Endothelial cell of umbilical vein (primary cell): ENCODE results near the gene UGT1A7. TPM values are rescaled to one million over a fixed set of nuclear protein-coding genes. Genes with fewer than 3 reads are reported as not detected.

Experiments used
- BruUV-seq: library from RNA; stranded (reverse); fragments of 400-500 nt; replicated peaks from 2 replicates; lab custom pipeline; 2021; lab: Mats Ljungman, UMichigan
- CTCF ChIA-PET: fragments of 300-600, 350-600 bp; sonication (Branson Sonifier 250); formaldehyde crosslinking; loops from one replicate; lab custom pipeline; 2021; ENCODE audit warnings: antibody characterized with exemption, inconsistent platforms; lab: Charles Lee
- POLR2A ChIA-PET: fragments of 300-600, 350-600 bp; sonication (Branson Sonifier 250); formaldehyde crosslinking; loops from one replicate; lab custom pipeline; 2021; ENCODE audit warnings: antibody characterized with exemption, inconsistent platforms; lab: Charles Lee
- DNase-seq: peaks from one replicate; pipeline ENCODE4 v3.0.0-alpha.2; 2011; ENCODE audit warnings: low read depth, low spot score
- FAIRE-seq: peaks from 2 replicates; lab custom pipeline; 2011; peaks lifted over from hg19 to GRCh38; lab: Jason Lieb, UNC
- H2AFZ ChIP-seq: 2 replicates; pipeline ENCODE4 v1.6.0; 2012; ENCODE audit warnings: low read depth, low read length, control low read depth, inconsistent platforms
- H3K27ac ChIP-seq: 2 replicates; pipeline ENCODE4 v1.5.1; 2011; ENCODE audit warnings: low read depth, mild to moderate bottlenecking, control low read depth, low read length, moderate library complexity; ENCODE audit not compliant: insufficient read depth
- H3K27me3 ChIP-seq, 2 experiments: 2 replicates each; pipeline versions ENCODE4 v1.6.0 to v1.6.1; 2011; ENCODE audit warnings: low read length in 2 of 2, mixed read lengths in 1 of 2; ENCODE audit not compliant: control insufficient read depth in 2 of 2, insufficient read depth in 2 of 2
- H3K36me3 ChIP-seq, 2 experiments: 2 replicates in 1 of 2; 3 replicates in 1 of 2; pipeline ENCODE4 v1.5.1; 2011; ENCODE audit warnings: low read length in 2 of 2, mild to moderate bottlenecking in 1 of 2, moderate library complexity in 1 of 2; ENCODE audit not compliant: control insufficient read depth in 2 of 2, insufficient read depth in 2 of 2; ENCODE audit errors: extremely low read depth in 1 of 2
- H3K4me1 ChIP-seq: 3 replicates; pipeline ENCODE4 v1.5.1; 2011; ENCODE audit warnings: mild to moderate bottlenecking, low read length; ENCODE audit not compliant: control insufficient read depth, insufficient read depth; ENCODE audit errors: extremely low read depth
- H3K4me2 ChIP-seq: 2 replicates; pipeline ENCODE4 v1.6.1; 2011; ENCODE audit warnings: low read length, control low read depth, mixed read lengths; ENCODE audit not compliant: insufficient read depth
- H3K4me3 ChIP-seq, 3 experiments: fragments of 200-600 bp in 1 of 3; sonication (generic), shearing (Covaris generic) in 1 of 3; replicated peaks in 1 of 3; 2 replicates each; pipeline ENCODE4 v1.5.1; 2011 to 2016; ENCODE audit warnings: control low read depth in 3 of 3, low read length in 3 of 3, mild to moderate bottlenecking in 2 of 3, inconsistent platforms in 1 of 3, low read depth in 1 of 3, moderate library complexity in 1 of 3; ENCODE audit not compliant: insufficient read depth in 1 of 3
- H3K79me2 ChIP-seq: 2 replicates; pipeline ENCODE4 v1.6.0; 2012; ENCODE audit warnings: low read length, inconsistent platforms; ENCODE audit not compliant: control insufficient read depth, insufficient read depth
- H3K9ac ChIP-seq: replicated peaks from 2 replicates; pipeline ENCODE3; 2011; ENCODE audit warnings: low read length, control low read depth; ENCODE audit not compliant: insufficient read depth; ENCODE audit errors: extremely low read depth
- H3K9me1 ChIP-seq: replicated peaks from 3 replicates; pipeline ENCODE4 v1.6.0; 2011; ENCODE audit warnings: mild to moderate bottlenecking, low read length; ENCODE audit not compliant: control insufficient read depth, insufficient read depth; ENCODE audit errors: extremely low read depth
- H3K9me3 ChIP-seq: replicated peaks from 2 replicates; pipeline ENCODE4 v1.5.1; 2012; ENCODE audit warnings: low read length, inconsistent platforms; ENCODE audit not compliant: control insufficient read depth, insufficient read depth
- H4K20me1 ChIP-seq: replicated peaks from 2 replicates; pipeline ENCODE3; 2011; ENCODE audit warnings: mild to moderate bottlenecking, low read length; ENCODE audit not compliant: control insufficient read depth, insufficient read depth; ENCODE audit errors: extremely low read depth
- FOS ChIP-seq: IDR thresholded peaks from 2 replicates; pipeline ENCODE4 v1.6.1; 2011; ENCODE audit warnings: mild to moderate bottlenecking, low read length, moderate library complexity, borderline replicate concordance; ENCODE audit not compliant: insufficient read depth
- GATA2 ChIP-seq: IDR thresholded peaks from 2 replicates; pipeline ENCODE4 v1.7.0; 2011; ENCODE audit warnings: low read depth, mild to moderate bottlenecking, moderate library complexity, mixed read lengths, low read length; ENCODE audit not compliant: insufficient read length, insufficient read depth
- MYC ChIP-seq: IDR thresholded peaks from one replicate; pipeline ENCODE4 v1.6.1; 2011; ENCODE audit warnings: mild to moderate bottlenecking, low read depth, low read length
- POLR2A ChIP-seq: IDR thresholded peaks from 2 replicates; pipeline ENCODE4 v1.6.1; 2012; ENCODE audit warnings: low read depth, mild to moderate bottlenecking, control low read depth, low read length
- dilution Hi-C: fragments of 300-500 bp; cut with MboI; formaldehyde crosslinking; loops from one replicate; pipeline ENCODE4 v1.15.0; 2019; ENCODE audit warnings: low sequenced_read_pairs; ENCODE audit not compliant: extremely low pct_ligation_motif_present
- intact Hi-C: fragments of 100-400 bp; cut with micrococcal nuclease; formaldehyde crosslinking; loops from one replicate; pipeline ENCODE4 v1.10.0; 2022
- polyA plus RNA-seq, 4 experiments: library from polyadenylated mRNA; depleted of rRNA in 3 of 4; stranded (reverse) in 3 of 4; unstranded in 1 of 4; fragments of >200 nt; gene quantifications; 2 replicates each; pipeline versions ENCODE4 v1.2.1 to v1.2.3, GENCODE V29; 2011 to 2012; ENCODE audit warnings: missing spikeins in 1 of 4
- total RNA-seq: library from RNA; stranded (reverse); gene quantifications from 2 replicates; pipeline ENCODE4 v1.2.3, GENCODE V29; 2021
- TF ChIP-seq, protein P1 (sequence below): IDR thresholded peaks from 2 replicates; pipeline ENCODE4 v1.6.1; 2011; ENCODE audit not compliant: insufficient read depth, insufficient read length

UGT1A7 gene
- total and polyA plus RNA-seq, 2 donors (not counting 3 experiments of a cell fraction or from before 2014, with no cell fraction given): not detected

DNA sequence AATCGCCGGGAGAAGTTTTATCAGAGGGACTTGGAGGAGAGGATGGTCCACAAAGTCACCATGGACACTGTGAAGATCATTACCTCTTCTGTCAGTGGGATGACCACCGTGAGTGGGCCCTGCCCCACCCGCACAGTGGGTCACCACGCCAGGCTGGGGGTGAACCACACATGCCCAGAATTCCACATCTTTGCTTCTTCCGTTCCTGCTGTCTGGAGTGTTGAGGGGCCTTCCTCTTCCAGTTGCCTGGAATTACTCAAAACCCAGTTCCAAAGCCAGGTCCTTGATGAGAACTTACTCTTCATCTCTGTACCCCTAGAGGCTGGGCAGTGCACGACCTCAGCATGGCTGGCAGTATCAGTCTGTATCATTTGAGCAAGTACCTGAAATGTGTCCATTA is 118.5 kb downstream of the UGT1A7 start:
- Histone ChIP-seq H3K4me2 (no peak overlapping the region), H3K36me3 (no peaks in the 10 kb centered on the region), H3K4me1 (no peaks in the 10 kb centered on the region), H2AFZ (no peak overlapping the region), H3K27ac (no peak overlapping the region), H3K27me3 (no peaks in the 10 kb centered on the region), H3K4me3 (no peak overlapping the region), H3K9me1 (no peaks in the 10 kb centered on the region), H4K20me1 (no peaks in the 10 kb centered on the region), H3K9ac (no peak overlapping the region), H3K79me2 (no peaks in the 10 kb centered on the region), H3K9me3 (no peaks in the 10 kb centered on the region)
- DNase-seq (no peak), FAIRE-seq (no peak)
- TF ChIP-seq GATA2: no peak
- TF ChIP-seq POLR2A: no peak
- no peak for TF ChIP-seq FOS
- TF ChIP-seq, protein P1, sequence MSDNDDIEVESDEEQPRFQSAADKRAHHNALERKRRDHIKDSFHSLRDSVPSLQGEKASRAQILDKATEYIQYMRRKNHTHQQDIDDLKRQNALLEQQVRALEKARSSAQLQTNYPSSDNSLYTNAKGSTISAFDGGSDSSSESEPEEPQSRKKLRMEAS: no peak
- CTCF ChIA-PET: no interaction called here
- POLR2A ChIA-PET: no interaction called here
- intact Hi-C loops (no loop called here), dilution Hi-C loops (no loop called here)
- BruUV-seq: no TSS peak

DNA sequence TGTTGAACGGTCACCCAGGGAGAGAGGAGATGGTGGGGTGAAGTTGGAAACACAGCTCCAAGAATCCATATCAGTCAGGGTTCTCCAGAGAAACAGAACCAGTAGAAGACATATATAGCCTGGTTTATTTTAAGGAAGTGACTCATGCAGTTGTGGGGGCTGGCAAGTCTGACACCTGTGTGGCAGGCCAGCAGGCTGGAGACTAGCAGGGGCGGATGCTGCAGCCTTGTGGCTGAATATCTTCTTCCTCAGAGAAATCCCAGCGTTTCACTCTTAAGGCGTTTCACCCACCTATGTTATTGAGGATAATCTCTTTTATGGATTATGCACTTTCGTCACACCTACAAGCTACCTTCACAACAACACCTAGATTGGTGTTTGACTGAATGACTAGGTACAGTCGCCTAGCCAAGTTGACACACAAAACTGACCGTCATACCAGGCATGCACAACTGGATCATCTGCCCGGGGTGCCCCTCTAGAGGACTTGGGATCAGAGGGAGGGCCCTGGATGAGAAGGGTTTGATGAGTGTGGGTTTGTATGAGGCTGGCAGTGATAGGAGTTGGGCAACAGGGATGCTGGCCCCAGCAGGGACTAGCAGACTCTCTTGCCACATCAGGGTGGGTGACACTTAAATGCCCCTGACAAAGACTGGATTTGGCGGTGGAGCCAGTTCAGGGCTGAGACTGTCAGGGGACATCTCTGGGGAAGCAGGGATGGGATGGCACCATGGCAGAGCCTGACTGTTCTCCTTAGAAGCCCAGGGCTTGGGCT is 119.8 kb downstream of the UGT1A7 start:
- dilution Hi-C loops: no loop called here
- H2AFZ ChIP-seq: no peak overlapping the region
- POLR2A ChIA-PET: no interaction called here

More for the DNA sequence above, 119.8 kb downstream of the UGT1A7 start:
- no peak overlapping the region for H3K27ac ChIP-seq
- FAIRE-seq: no peak
- no peaks in the 10 kb centered on the region for H3K27me3 ChIP-seq
- BruUV-seq: no TSS peak
- CTCF ChIA-PET: no interaction called here
- H3K4me3 ChIP-seq: no peak overlapping the region
- no peaks in the 10 kb centered on the region for H3K9me1 ChIP-seq
- no peak overlapping the region for H3K4me2 ChIP-seq
- no peaks in the 10 kb centered on the region for H3K79me2 ChIP-seq
- H3K9me3 ChIP-seq: no peaks in the 10 kb centered on the region
- intact Hi-C loops: no loop called here
- TF ChIP-seq GATA2: no peak
- no peak for TF ChIP-seq FOS
- TF ChIP-seq, protein P1: no peak
- TF ChIP-seq MYC: no peak
- no peaks in the 10 kb centered on the region for H3K4me1 ChIP-seq
- H3K36me3 ChIP-seq: no peaks in the 10 kb centered on the region
- no peaks in the 10 kb centered on the region for H4K20me1 ChIP-seq
- no peak for DNase-seq
- H3K9ac ChIP-seq: no peak overlapping the region
